Uterus (tissue), 4 donors: ENCODE data around the gene SELPLG. TPM values are rescaled to one million over a fixed set of nuclear protein-coding genes. Genes with fewer than 3 reads are reported as not detected.

Source experiments
- DNase-seq, 2 donors: peaks; one replicate each; pipeline ENCODE4 v3.0.0-alpha.2; 2019 to 2020
- H3K27ac ChIP-seq, 2 donors: fragments of 200-600 bp; sonication (generic); 1 replicate in 1 of 2; 2 replicates in 1 of 2; pipeline ENCODE4 v1.5.1; 2016 to 2018
- H3K27me3 ChIP-seq, 2 donors: fragments of 200-600 bp; sonication (generic); one replicate each; pipeline ENCODE4 v1.5.1; 2018 to 2019; ENCODE audit warnings: control low read depth in 1 of 2
- H3K36me3 ChIP-seq, 2 donors: fragments of 200-600 bp; sonication (generic); one replicate each; pipeline ENCODE4 v1.5.1; 2019; ENCODE audit warnings: control low read depth in 1 of 2
- H3K4me1 ChIP-seq, 2 donors: fragments of 200-600 bp; sonication (generic); one replicate each; pipeline ENCODE4 v1.5.1; 2018 to 2019; ENCODE audit warnings: control low read depth in 1 of 2
- H3K4me3 ChIP-seq, 2 donors: fragments of 200-600 bp; sonication (generic); 1 replicate in 1 of 2; 2 replicates in 1 of 2; pipeline ENCODE4 v1.5.1; 2018 to 2019; ENCODE audit warnings: mild to moderate bottlenecking in 1 of 2
- H3K9me3 ChIP-seq, 2 donors: fragments of 200-600 bp; sonication (generic); one replicate each; pipeline ENCODE4 v1.5.1; 2019; ENCODE audit warnings: control low read depth in 1 of 2
- POLR2A ChIP-seq, 2 donors: fragments of 450-650 bp; IDR thresholded peaks; one replicate each; pipeline ENCODE4 v1.6.1; 2016; ENCODE audit warnings: antibody characterized with exemption in 2 of 2, mild to moderate bottlenecking in 1 of 2, moderate library complexity in 1 of 2
- intact Hi-C: fragments of 100-400 bp; cut with DNase I; formaldehyde crosslinking; loops from one replicate; pipeline ENCODE4 v1.15.1; 2023; ENCODE audit warnings: low total_unique reads
- total RNA-seq, 4 donors: library from RNA; depleted of rRNA in 3 of 4; stranded (reverse); fragments of >200 nt in 3 of 4; gene quantifications; one replicate each; pipeline versions ENCODE4 v1.1.0 to v1.2.4, GENCODE V29; 2014 to 2023
- TF ChIP-seq, protein P1 (sequence below), 4 experiments: fragments of 200-600 bp in 2 of 4; fragments of 450-650 bp in 2 of 4; sonication (generic) in 2 of 4; IDR thresholded peaks; one replicate each; pipeline ENCODE4 v1.5.1; 2016 to 2019; ENCODE audit warnings: antibody characterized with exemption in 4 of 4, mild to moderate bottlenecking in 2 of 4, moderate library complexity in 1 of 4
- donor health status: DM: yes; HTN: yes; CAD: no.

Gene SELPLG
- total RNA-seq, 4 donors from 2014 or later, result 1.5 to 6.5 (median 2.9) TPM

DNA sequence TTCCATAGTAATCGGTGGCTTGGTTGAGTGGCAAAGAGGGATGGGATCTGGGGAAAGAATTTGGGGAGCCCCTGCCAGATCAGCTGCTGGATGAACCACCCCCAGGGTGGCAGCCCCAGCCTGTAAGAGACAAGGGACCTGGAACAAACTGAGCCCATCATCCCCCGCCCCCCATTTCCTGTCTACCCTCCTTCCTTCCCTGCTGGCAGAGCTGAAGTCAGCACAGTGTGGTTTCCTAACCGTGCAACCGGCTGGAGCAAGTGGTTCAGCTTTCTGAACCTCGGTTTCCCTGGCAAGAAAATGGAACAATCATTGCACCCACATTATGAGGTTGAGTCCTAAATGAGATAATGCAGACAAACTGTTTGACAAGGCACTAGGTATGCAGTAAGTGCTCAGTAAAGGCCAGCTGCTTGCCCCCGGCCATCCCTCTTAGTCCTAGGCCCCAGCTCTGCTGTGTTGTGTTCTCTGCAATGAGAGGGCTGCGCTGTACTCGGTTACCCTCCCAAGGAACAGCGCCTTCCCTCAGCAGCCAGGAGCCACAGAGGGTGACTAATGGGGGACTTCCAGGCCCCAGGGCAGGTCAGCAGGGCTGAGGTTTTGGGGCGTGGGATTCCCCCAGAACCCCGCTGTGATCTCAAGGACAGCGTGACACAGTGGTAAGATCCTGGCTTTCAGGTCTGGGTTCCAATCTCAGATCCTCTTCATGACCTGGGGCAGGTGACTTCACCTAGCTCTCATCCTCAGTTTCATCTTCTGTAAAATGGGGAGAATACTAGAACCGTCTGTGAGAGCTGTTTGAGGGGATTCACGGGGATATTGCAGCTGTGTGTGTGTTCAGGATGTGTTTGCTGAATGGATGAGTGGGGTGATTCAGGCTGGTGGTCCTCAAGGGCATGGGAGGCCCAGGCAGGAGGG is 16.5 kb downstream of the SELPLG start:
- H3K27me3 ChIP-seq, result no peaks in the 10 kb centered on the region
- intact Hi-C loops, result loop anchor here (5.0 kb wide), 1 partner anchor 55 kb away; the partner anchor contains the start of genes ISCU and SART3
- no peak overlapping the region for H3K27ac ChIP-seq
- H3K4me3 ChIP-seq, result no peak overlapping the region
- DNase-seq, result no peak
- no peaks in the 10 kb centered on the region for H3K4me1 ChIP-seq
- no peaks in the 10 kb centered on the region for H3K36me3 ChIP-seq
- TF ChIP-seq, protein P1, sequence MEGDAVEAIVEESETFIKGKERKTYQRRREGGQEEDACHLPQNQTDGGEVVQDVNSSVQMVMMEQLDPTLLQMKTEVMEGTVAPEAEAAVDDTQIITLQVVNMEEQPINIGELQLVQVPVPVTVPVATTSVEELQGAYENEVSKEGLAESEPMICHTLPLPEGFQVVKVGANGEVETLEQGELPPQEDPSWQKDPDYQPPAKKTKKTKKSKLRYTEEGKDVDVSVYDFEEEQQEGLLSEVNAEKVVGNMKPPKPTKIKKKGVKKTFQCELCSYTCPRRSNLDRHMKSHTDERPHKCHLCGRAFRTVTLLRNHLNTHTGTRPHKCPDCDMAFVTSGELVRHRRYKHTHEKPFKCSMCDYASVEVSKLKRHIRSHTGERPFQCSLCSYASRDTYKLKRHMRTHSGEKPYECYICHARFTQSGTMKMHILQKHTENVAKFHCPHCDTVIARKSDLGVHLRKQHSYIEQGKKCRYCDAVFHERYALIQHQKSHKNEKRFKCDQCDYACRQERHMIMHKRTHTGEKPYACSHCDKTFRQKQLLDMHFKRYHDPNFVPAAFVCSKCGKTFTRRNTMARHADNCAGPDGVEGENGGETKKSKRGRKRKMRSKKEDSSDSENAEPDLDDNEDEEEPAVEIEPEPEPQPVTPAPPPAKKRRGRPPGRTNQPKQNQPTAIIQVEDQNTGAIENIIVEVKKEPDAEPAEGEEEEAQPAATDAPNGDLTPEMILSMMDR (IDR thresholded peaks at IDR 0.05), result no peak
- no peak for TF ChIP-seq POLR2A (IDR thresholded peaks at IDR 0.05)
- H3K9me3 ChIP-seq, result no peaks in the 10 kb centered on the region

- no peak for DNase-seq
- no peaks in the 10 kb centered on the region for H3K9me3 ChIP-seq
- TF ChIP-seq, protein P1 (IDR thresholded peaks at IDR 0.05), result no peak
- no peak for TF ChIP-seq POLR2A (IDR thresholded peaks at IDR 0.05)
- intact Hi-C loops, result loop anchor here (5.0 kb wide), 1 partner anchor 54 kb away; the partner anchor contains the start of genes ISCU and SART3
- H3K36me3 ChIP-seq, result no peaks in the 10 kb centered on the region
- H3K27me3 ChIP-seq, result no peaks in the 10 kb centered on the region
- no peak overlapping the region for H3K4me3 ChIP-seq
- H3K4me1 ChIP-seq, result no peaks in the 10 kb centered on the region
- H3K27ac ChIP-seq, result no peak overlapping the region
Measured at GRCh38 chr12:108616359-108616758, 17.3 kb downstream of the SELPLG start.

GRCh38 chr12:108615918-108616317 is 17.8 kb downstream of the SELPLG start:
- no peaks in the 10 kb centered on the region for H3K36me3 ChIP-seq
- H3K9me3 ChIP-seq, result no peaks in the 10 kb centered on the region
- H3K27ac ChIP-seq, result no peak overlapping the region
- H3K4me1 ChIP-seq, result no peaks in the 10 kb centered on the region
- no peak for TF ChIP-seq POLR2A (IDR thresholded peaks at IDR 0.05)
- TF ChIP-seq, protein P1 (IDR thresholded peaks at IDR 0.05), result no peak
- H3K4me3 ChIP-seq, result no peak overlapping the region
- H3K27me3 ChIP-seq, result no peaks in the 10 kb centered on the region
- intact Hi-C loops, result loop anchor here (5.0 kb wide), 1 partner anchor 54 kb away; the partner anchor contains the start of genes ISCU and SART3
- DNase-seq, result no peak

- no peak overlapping the region for H3K4me3 ChIP-seq
- no peaks in the 10 kb centered on the region for H3K27me3 ChIP-seq
- TF ChIP-seq, protein P1 (IDR thresholded peaks at IDR 0.05), result no peak
- intact Hi-C loops, result loop anchor here (5.0 kb wide), 1 partner anchor 52 kb away; the partner anchor contains the start of genes ISCU and SART3
- H3K9me3 ChIP-seq, result no peaks in the 10 kb centered on the region
- no peaks in the 10 kb centered on the region for H3K36me3 ChIP-seq
- H3K27ac ChIP-seq, result no peak overlapping the region
- peaks cover 0 to under 1% of the 10 kb centered on the region in 2 donors for H3K4me1 ChIP-seq
- DNase-seq, result no peak
Measured at GRCh38 chr12:108614639-108615038, 19.1 kb downstream of the SELPLG start.

- H3K9me3 ChIP-seq, result no peaks in the 10 kb centered on the region
- no peak overlapping the region for H3K4me3 ChIP-seq
- no peak for DNase-seq
- H3K4me1 ChIP-seq, result peaks cover 0 to 4% of the 10 kb centered on the region in 2 donors
- no peaks in the 10 kb centered on the region for H3K27me3 ChIP-seq
- TF ChIP-seq POLR2A (IDR thresholded peaks at IDR 0.05), result no peak
- TF ChIP-seq, protein P1 (IDR thresholded peaks at IDR 0.05), result no peak
- no peak overlapping the region for H3K27ac ChIP-seq
- intact Hi-C loops, result no loop called here
- H3K36me3 ChIP-seq, result no peaks in the 10 kb centered on the region
Measured at GRCh38 chr12:108614041-108614440, 19.7 kb downstream of the SELPLG start.
